Muscle layer of colon (tissue), 2 donors: ENCODE data around the gene GSTM5.

Source experiments
- H3K27ac ChIP-seq: one replicate; pipeline ENCODE4 v1.7.0; 2013; ENCODE audit warnings: low read depth, mild to moderate bottlenecking, low read length, moderate library complexity
- H3K27me3 ChIP-seq, 2 donors: one replicate each; pipeline ENCODE4 v1.7.0; 2013; ENCODE audit warnings: low read length in 2 of 2, mild to moderate bottlenecking in 2 of 2; ENCODE audit not compliant: insufficient read depth in 2 of 2, control insufficient read depth in 1 of 2
- H3K36me3 ChIP-seq: one replicate; pipeline ENCODE4 v1.7.0; 2013; ENCODE audit warnings: mild to moderate bottlenecking, low read length; ENCODE audit not compliant: insufficient read depth
- H3K4me1 ChIP-seq: one replicate; pipeline ENCODE4 v1.7.0; 2013; ENCODE audit warnings: mild to moderate bottlenecking, low read length; ENCODE audit not compliant: insufficient read depth
- H3K4me3 ChIP-seq, 2 donors: one replicate each; pipeline ENCODE4 v1.7.0; 2013; ENCODE audit warnings: low read length in 2 of 2, low read depth in 1 of 2, mild to moderate bottlenecking in 1 of 2, moderate library complexity in 1 of 2
- H3K9ac ChIP-seq: one replicate; pipeline ENCODE4 v1.7.0; 2013; ENCODE audit warnings: low read length
- H3K9me3 ChIP-seq: one replicate; pipeline ENCODE4 v1.7.0; 2013; ENCODE audit warnings: mild to moderate bottlenecking, low read length
- donor health status: abdominal sarcoma.
- donor health status: Adenocarcinoma of cecum.

The GSTM5 gene

DNA sequence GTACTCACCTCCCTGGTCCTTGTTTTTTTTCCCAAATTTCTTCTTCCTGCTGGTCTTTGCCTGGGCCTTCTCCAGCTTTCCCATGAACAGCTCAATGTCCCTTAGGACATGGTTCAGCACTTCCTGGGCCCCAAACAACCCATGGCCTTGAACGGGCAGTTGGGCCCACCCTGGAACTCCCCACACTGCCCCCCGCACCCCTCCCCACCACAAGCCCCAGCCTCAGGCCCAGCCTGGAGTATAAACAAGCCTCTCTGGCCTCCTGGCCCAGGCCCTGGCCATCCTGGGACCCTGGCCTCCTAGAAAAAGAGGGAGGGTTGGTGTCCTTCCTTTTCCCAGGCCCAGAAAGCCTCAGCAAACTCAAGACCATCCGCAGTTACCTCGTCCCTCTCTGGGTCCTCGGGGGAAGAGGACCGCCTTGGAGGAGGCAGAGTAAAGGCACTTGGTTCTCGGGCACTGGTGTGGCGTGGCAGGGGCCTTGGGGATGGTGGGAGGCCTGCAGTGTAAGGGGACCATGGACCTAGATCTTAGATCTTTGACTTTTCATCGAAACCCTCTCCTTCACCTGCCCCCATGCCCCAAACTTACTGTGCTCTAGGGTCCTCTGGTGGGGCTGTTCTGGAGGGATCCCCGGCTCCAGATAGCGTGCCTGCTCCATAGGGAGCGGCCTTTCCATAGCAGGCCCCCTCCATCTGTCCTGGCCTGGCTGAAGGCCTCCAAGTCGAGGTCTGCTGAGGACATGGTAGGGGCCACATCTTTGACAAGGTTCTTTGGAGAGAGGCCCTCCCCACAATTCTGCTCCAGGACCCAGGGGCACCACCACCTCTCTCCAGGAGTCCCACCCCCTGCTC, 46.1 kb downstream of the GSTM5 start:
- Histone ChIP-seq H3K27ac (no peak overlapping the region), H3K27me3 (no peaks in the 10 kb centered on the region), H3K9me3 (no peaks in the 10 kb centered on the region), H3K4me3 (no peak overlapping the region), H3K36me3 (no peaks in the 10 kb centered on the region), H3K4me1 (no peaks in the 10 kb centered on the region), H3K9ac (no peak overlapping the region)

GRCh38 chr1:109759513-109760334, 47.7 kb downstream of the GSTM5 start:
- Histone ChIP-seq H3K4me1 (no peaks in the 10 kb centered on the region), H3K9ac (no peak overlapping the region), H3K27me3 (no peaks in the 10 kb centered on the region), H3K4me3 (no peak overlapping the region), H3K36me3 (no peaks in the 10 kb centered on the region), H3K27ac (no peak overlapping the region), H3K9me3 (no peaks in the 10 kb centered on the region)

DNA sequence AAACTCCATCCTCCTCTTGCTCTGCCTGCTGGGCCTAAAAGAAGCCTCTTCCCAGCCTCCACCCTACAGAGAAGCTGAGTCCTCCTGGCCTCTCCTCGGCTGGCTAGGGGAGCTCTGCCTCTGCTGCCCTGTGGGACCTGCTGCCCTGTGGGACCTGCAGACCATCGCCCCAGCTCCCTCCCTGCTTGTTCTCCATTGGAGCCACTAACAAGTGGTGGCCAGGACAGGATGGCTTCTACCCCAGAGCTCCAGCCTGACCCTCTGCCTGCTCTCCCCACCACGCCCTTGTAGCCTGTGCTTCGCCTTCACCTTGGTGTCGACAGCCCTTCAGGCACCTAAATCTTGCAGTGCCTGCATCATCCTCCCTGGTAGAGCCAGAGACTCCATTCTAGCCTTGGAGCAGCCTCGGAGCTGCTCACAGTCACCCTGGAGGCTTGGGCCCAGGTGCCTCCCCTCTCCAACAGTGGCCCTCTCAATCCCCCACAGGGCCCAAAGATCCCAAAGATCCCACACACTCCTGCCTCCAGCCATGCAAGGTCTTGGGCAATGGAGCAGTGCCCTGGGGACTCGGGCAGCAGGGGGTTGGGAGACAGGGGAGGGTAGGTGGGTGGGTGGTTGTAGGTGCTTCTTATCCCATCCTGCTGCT, 48.7 kb downstream of the GSTM5 start:
- no peaks in the 10 kb centered on the region for H3K4me1 ChIP-seq
- no peaks in the 10 kb centered on the region for H3K9me3 ChIP-seq
- no peaks in the 10 kb centered on the region for H3K36me3 ChIP-seq

DNA sequence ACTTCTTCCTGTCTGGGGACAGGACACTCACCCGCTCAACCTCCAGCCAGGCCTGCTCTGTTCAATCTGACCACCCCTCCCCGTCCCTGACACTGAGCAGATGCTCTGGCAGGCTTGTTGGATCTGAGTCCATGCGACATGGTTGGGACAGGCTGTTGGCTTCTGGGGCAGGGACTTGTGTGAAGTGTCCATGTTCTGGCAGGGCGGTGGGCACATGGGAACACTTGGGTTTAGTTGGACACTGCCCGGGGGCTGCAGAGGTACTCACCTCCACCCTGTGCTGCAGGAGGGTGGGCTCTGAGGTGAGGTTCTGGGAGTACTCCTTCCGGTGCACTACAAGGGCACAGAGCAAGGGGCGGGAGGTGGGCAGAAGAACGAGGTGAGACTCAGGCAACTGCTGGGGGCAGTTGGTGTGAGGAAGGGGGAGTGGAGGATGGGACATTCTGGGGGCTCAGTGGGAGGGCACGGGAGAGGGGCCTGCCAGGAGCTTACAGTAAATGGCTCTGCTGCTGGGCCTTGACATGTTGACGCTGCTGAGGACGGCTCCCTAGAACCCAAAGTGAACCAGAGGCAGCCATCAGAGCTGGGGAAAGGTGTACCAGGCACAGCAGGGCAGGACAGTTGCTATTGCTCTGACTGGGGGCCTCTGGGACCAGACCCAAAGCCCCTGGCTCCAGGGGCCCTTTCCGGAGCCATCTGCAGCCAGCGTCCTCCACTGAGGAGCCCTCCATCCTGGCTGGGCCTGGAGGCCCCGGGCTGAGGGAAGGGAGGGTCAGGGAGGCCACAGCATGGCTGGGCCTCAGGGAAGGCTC, 49.4 kb downstream of the GSTM5 start:
- no peak overlapping the region for H3K27ac ChIP-seq
- H3K4me3 ChIP-seq: no peak overlapping the region
- H3K9me3 ChIP-seq: no peaks in the 10 kb centered on the region
- H3K4me1 ChIP-seq: no peaks in the 10 kb centered on the region
- H3K9ac ChIP-seq: no peak overlapping the region
- H3K27me3 ChIP-seq: no peaks in the 10 kb centered on the region
- H3K36me3 ChIP-seq: no peaks in the 10 kb centered on the region

More for the DNA sequence above, 48.7 kb downstream of the GSTM5 start:
- Histone ChIP-seq H3K4me3 (no peak overlapping the region), H3K27me3 (no peaks in the 10 kb centered on the region), H3K27ac (no peak overlapping the region), H3K9ac (no peak overlapping the region)

DNA sequence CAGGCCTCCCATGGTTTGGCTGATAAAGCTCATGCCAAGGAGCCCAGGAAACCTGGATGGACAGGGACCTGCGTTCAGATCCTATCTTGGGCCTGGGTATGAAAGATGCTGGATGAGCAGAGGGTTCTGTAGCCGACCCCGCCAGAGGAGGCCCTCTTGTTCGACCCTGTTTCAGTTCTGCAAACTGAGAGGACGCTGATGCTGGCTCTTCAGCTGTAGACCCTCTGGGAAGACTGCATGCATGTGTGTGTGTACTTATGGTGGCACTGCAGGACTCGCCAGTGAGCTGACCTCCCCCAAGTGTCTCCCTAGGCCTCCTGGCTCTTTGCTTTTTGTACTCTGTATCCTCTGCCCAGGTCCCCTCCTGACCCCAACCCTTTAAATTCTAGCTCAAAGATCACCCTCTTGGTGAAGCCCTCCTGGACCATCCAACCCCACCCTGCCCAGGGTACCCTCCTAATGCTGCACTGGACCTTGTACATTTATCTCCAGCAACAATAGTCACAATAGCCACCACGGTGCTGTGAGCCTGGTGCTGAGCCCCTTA, 50.1 kb downstream of the GSTM5 start:
- no peak overlapping the region for H3K4me3 ChIP-seq
- H3K36me3 ChIP-seq: no peaks in the 10 kb centered on the region
- no peaks in the 10 kb centered on the region for H3K4me1 ChIP-seq
- no peak overlapping the region for H3K9ac ChIP-seq
- H3K27ac ChIP-seq: no peak overlapping the region
- H3K9me3 ChIP-seq: no peaks in the 10 kb centered on the region
- no peaks in the 10 kb centered on the region for H3K27me3 ChIP-seq

GRCh38 chr1:109762821-109763645, 51.0 kb downstream of the GSTM5 start:
- H3K4me3 ChIP-seq: no peak overlapping the region
- H3K27me3 ChIP-seq: no peaks in the 10 kb centered on the region
- no peaks in the 10 kb centered on the region for H3K36me3 ChIP-seq
- H3K9me3 ChIP-seq: no peaks in the 10 kb centered on the region
- H3K9ac ChIP-seq: no peak overlapping the region
- H3K4me1 ChIP-seq: no peaks in the 10 kb centered on the region
- no peak overlapping the region for H3K27ac ChIP-seq

GRCh38 chr1:109763646-109764415, 51.8 kb downstream of the GSTM5 start, which contains the start of gene EPS8L3:
TSS of gene EPS8L3 (minus strand) at chr1:109763923. CDS start at chr1:109761749, 2,174 bp downstream.
- Histone ChIP-seq H3K4me1 (no peaks in the 10 kb centered on the region), H3K36me3 (no peaks in the 10 kb centered on the region), H3K9ac (no peak within 1 kb of the TSS), H3K27me3 (no peaks in the 10 kb centered on the region), H3K4me3 (no peak within 1 kb of the TSS), H3K27ac (no peak within 1 kb of the TSS), H3K9me3 (no peaks in the 10 kb centered on the region)

DNA sequence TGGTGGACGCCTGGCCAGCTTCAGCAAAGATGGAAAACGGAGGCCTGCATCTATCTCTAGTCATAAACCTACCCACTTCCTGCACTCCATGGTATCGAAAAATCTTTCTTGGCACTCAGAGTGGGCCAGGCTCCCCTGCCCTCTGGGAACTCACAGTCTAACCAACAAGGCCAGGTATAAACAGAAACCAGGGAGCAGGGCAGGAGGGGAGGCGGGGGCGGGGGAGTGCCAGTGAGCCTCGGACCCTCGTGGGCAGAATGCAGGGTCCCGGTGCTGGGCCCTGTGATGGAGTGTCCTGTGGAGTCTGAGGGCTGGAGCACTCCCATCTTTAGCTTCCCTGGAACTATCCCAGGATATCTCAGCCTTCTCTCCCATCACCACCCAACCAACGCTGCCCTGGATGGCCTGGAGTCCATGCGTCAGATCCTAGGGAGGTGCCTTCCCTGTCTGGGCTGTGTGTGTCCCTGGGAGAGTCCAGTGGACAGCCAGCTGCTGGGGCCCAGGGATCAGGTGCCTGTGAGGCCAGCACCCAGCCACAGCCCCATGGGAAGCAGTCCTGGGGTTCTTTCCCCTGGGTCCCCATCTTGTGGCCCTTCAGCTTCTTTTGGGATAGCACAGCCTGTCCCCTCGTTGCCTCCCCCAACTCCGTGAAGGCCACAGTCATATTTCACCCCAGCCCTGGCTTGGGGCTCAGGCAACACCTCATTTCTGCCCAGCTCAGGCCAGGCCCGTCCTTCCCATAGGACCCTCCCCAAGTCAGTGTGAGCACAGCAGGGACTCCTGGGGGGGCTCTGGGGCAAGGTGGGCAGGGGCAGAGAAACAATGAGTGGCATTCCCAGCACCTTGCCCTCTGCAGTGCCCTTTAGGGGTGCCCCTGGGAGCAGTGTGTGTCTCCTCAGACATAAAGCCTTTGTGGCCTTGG, 52.8 kb downstream of the GSTM5 start:
- Histone ChIP-seq H3K4me1 (no peaks in the 10 kb centered on the region), H3K36me3 (no peaks in the 10 kb centered on the region), H3K4me3 (no peak overlapping the region), H3K27me3 (no peaks in the 10 kb centered on the region), H3K27ac (no peak overlapping the region), H3K9ac (no peak overlapping the region), H3K9me3 (no peaks in the 10 kb centered on the region)

DNA sequence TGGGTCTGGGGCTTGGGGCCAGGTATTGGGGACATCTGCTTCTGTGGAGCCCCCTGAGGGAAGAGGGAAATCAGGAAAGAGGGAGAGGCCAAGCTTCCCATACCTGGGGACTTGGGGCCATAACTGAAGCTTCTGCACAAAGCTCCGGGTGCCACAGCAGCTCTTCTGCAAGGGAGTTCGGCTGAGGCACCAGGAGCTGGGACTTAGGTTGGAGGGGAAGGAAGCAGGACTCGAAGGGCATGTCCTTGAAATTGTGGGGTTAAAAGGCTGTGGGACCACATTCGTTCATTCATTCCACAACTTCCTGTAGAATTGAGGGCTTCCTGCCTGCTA, 53.4 kb downstream of the GSTM5 start:
- Histone ChIP-seq H3K27ac (no peak overlapping the region), H3K4me1 (no peaks in the 10 kb centered on the region), H3K9ac (no peak overlapping the region), H3K36me3 (no peaks in the 10 kb centered on the region), H3K4me3 (no peak overlapping the region), H3K9me3 (no peaks in the 10 kb centered on the region), H3K27me3 (no peaks in the 10 kb centered on the region)
